Measurements from ENCODE around the gene SELENOM.

DNA sequence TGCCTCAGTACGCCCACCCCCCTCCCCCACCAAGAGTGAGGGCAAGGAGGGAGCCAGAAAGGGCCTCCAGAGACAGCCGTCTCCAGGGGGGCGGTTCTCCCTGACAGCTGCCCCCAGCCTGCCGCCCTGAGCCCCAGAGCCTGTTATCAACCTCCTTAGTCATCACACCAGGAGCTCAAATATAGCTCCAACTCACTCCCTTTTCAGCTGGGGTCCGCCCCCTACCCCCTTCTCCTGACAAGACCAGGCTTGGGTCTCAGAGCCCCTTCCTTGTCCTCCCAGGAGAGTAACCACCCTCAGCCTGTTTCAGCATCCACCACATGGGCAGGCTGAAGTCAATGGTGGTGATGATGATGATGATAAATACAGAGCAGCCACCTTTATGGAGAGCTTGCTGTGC, 12.9 kb upstream of the SELENOM start:
- TF ChIP-seq, protein P1, sequence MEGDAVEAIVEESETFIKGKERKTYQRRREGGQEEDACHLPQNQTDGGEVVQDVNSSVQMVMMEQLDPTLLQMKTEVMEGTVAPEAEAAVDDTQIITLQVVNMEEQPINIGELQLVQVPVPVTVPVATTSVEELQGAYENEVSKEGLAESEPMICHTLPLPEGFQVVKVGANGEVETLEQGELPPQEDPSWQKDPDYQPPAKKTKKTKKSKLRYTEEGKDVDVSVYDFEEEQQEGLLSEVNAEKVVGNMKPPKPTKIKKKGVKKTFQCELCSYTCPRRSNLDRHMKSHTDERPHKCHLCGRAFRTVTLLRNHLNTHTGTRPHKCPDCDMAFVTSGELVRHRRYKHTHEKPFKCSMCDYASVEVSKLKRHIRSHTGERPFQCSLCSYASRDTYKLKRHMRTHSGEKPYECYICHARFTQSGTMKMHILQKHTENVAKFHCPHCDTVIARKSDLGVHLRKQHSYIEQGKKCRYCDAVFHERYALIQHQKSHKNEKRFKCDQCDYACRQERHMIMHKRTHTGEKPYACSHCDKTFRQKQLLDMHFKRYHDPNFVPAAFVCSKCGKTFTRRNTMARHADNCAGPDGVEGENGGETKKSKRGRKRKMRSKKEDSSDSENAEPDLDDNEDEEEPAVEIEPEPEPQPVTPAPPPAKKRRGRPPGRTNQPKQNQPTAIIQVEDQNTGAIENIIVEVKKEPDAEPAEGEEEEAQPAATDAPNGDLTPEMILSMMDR (IDR thresholded peaks at IDR 0.05), result no peak
- no peak for TF ChIP-seq POLR2AphosphoS5 (IDR thresholded peaks at IDR 0.05)
- TF ChIP-seq POLR2A (IDR thresholded peaks at IDR 0.05), result no peak
